ENCODE measurements around the gene PKD1. TPM values are rescaled to one million over a fixed set of nuclear protein-coding genes. Genes with fewer than 3 reads are reported as not detected.

Gene PKD1
- total RNA-seq, 1 donor from 2014 or later = 82.8 TPM

GRCh38 chr16:2172688-2173335 lies 37.1 kb upstream of the PKD1 start:
- no peak for DNase-seq
- no peak for ATAC-seq (ENCODE audit: poor library complexity)
- intact Hi-C loops (cut with DNase I) = no loop called here

DNA sequence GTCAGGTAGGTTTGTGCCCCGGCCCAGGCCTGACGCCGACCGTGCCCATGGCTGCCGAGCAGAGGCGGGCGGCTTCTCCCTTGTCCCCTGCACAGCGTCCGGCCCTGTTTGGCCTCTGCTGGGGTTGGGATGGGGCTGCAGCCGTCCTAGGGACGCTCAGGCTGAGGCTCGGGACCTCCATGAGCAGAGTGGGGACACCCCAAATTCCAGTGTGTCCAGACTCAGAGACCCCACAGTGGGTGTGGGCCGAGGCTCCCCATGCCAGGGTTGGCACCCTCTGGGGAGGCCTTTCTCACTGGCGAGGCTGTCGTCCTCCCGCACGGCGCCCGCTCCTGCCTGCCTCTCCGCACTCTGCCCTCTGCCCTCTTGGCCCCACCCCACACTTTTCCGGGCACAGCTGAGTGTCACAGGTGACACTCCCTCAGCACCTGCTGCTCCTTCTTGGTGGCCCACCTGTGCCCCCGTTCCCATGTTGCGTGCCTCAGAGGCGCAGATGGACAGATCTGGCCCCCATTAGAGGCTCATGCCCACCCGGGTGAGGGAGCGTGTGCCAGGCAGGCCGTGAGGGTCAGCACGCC lies 36.0 kb upstream of the PKD1 start:
- DNase-seq (no peak), ATAC-seq (ENCODE audit: poor library complexity) (no peak)
- intact Hi-C loops (cut with DNase I) = no loop called here

DNA sequence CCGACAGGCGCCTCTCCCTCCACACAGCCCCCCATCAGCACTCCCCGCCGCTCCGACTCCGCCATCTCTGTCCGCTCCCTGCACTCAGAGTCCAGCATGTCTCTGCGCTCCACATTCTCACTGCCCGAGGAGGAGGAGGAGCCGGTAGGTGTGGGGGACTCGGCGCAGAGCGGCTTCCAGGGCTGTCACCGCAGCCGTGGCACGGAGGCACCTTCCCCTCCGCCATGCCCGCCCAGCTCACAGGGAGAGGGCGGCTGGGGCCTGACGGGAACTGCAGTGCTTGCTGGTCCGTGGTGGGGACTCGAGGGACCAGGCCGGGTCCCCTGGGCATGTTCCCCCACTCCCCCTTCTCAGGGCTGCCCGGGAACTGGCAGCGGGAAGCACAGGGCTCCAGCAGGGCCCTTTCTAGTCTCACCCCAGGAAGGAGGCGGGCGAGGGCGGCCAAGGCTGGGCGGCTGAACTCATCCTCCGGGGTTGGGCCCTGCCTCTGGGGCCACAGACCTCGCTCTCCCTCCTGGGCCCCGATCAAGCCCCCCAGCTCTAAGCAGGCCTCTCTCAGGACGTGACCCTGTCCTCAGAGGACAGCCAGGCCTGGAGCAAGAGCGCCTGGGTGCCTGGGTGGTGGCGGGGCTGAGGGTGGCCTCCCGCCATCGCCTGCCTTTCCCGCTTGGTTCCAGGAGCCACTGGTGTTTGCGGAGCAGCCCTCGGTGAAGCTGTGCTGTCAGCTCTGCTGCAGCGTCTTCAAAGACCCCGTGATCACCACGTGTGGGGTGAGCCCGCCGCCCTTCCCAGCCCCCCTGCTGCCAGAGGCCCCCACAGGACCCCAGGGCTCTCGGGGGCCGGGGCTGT lies 35.1 kb upstream of the PKD1 start:
- ATAC-seq (ENCODE audit: poor library complexity) (no peak), DNase-seq (no peak)
- intact Hi-C loops (cut with DNase I) = no loop called here

GRCh38 chr16:2170080-2170479 lies 34.4 kb upstream of the PKD1 start:
- intact Hi-C loops (cut with DNase I) = no loop called here
- ATAC-seq (ENCODE audit: poor library complexity) = peak; percentile 26
- DNase-seq = no peak

DNA sequence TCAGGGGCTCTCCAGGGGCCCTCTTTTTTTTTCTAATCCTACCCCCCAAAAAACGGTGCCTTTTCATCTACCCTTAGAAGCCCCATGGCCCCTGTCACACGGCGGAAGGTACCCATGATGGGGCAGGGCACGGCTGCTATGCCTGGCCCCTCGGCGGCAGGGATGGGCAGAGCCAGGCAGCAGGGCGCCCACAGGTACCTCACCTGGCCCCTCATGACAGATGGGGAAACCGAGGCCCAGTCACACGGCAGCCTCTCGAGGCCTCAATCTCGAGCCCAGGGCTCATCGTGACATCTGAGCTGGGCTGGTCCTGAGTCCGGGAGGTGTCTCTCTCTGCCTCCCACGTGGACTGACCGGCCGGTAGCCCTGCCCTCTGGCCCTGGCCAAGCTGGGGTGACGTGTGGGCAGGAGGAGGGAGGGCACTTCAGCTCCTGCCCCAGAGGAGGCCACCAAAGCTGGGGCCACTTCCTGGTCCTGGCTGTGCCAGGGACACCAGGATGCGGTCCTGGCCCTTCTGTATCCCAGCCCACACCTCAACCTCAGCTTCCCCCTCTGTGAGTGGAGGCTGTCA lies 31.5 kb upstream of the PKD1 start:
- ATAC-seq (ENCODE audit: poor library complexity) (no peak), DNase-seq (no peak)
- intact Hi-C loops (cut with DNase I) = no loop called here

DNA sequence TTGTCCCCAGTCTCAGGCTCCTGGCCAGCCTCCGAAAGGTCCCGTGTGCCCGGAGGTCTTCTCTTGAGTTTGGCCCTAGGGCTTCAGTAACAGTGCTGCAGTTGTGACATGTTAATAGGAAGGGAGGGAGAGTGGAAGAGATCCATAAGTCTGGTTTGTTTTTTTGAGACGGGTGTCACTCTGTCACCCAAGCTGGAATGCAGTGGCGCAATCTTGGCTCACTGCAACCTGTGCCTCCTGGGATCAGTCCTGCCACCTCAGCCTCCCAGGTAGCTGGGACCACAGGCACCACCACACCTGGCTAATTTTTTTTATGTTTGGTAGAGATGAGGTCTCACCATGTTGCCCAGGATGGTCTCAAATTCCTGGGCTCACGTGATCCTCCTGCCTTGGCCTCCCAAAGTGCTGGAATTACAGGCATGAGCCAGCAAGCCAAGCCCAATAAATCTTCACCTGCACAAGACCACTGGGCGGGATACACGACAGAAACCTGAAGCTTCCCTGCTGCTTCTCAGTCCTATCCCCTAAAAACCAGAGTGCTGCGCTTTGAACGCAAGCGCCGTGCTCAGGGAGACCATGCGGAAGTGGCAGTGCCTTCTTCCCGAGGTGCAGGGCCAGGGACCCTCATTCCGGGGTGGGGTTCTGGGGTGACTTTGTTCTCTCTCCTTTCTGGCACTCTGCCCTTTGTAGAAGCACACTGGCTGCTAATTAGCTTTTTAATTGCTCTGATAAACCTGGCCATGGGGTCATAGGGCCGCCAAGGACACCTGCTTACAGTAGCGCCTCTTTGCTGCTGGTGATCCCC lies 30.8 kb upstream of the PKD1 start:
- intact Hi-C loops (cut with DNase I) = no loop called here
- DNase-seq = no peak
- ATAC-seq (ENCODE audit: poor library complexity) = no peak

- no peak for ATAC-seq (ENCODE audit: poor library complexity)
- intact Hi-C loops (cut with DNase I) = no loop called here
Observed at GRCh38 chr16:2165861-2166260, 30.2 kb upstream of the PKD1 start.

DNA sequence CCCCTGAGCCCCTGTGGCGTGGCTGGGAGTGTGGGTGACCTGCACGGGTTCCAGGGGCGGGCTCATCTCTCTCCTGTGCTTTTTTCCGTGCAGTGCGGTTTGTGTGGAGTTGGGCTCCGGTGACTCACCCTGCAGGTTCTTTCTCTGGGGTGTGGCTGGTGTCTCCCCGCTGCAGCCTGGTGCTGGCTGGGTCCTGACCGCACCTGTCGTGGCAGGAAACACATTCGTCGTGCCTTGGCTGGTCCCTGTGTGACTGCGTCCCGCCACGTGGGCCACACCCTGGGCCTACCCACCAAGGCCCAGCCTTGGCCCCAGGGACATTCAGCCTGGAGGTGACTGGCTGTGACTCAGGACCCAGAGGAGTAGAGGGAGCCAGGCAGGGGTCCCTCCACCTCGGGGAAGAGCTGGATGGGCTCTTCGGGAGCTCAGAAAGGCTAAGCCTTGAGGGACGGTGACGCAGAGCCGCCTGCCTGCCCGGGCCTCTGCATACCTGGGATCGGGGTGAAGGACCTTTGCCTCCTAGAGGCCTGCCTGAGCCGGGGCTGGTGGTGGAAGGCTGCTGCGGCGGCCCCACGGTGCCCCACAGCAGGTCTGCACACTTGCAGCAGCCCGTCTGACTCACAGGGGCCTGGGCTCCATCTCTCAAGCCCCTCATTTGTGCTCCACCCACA lies 27.6 kb upstream of the PKD1 start:
- intact Hi-C loops (cut with DNase I) = no loop called here

More at GRCh38 chr16:2165861-2166260, 30.2 kb upstream of the PKD1 start:
- no peak for DNase-seq

GRCh38 chr16:2162676-2163118 lies 27.0 kb upstream of the PKD1 start:
- ATAC-seq (ENCODE audit: poor library complexity) (no peak), DNase-seq (no peak)
- intact Hi-C loops (cut with DNase I) = no loop called here

More for the DNA sequence above, 27.6 kb upstream of the PKD1 start:
- ATAC-seq (ENCODE audit: poor library complexity) (no peak), DNase-seq (no peak)

- intact Hi-C loops (cut with DNase I) = no loop called here
- ATAC-seq (ENCODE audit: poor library complexity) (no peak), DNase-seq (no peak)
Observed at GRCh38 chr16:2161911-2162310, 26.2 kb upstream of the PKD1 start.

- DNase-seq (peak; percentile 77), ATAC-seq (ENCODE audit: poor library complexity) (peak; percentile 62)
- intact Hi-C loops (cut with DNase I) = no loop called here
Observed at GRCh38 chr16:2160915-2161551, 25.3 kb upstream of the PKD1 start.

GRCh38 chr16:2159175-2159838 lies 23.6 kb upstream of the PKD1 start:
- ATAC-seq (ENCODE audit: poor library complexity) = no peak
- intact Hi-C loops (cut with DNase I) = no loop called here
- DNase-seq = peak; percentile 75

DNA sequence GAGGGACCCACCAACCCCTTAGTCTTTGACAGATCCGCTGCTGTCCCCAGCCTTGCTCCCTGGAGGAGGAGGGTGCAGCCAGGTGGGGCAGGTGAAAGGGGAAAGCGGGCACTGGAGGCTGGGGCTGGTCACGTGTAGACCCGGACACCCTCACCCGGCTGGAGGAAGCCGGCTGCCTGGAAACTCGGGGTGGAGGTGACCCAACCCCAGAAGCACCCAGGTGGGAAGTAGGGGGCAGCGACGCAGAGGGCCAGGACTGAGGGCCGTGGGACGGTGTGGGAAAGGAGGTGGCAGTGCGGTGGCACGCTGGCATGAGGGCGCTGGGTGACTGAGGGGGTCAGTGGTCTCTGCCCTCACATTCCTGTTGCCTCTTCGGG lies 22.6 kb upstream of the PKD1 start:
- DNase-seq = no peak
- no peak for ATAC-seq (ENCODE audit: poor library complexity)
- intact Hi-C loops (cut with DNase I) = no loop called here

DNA sequence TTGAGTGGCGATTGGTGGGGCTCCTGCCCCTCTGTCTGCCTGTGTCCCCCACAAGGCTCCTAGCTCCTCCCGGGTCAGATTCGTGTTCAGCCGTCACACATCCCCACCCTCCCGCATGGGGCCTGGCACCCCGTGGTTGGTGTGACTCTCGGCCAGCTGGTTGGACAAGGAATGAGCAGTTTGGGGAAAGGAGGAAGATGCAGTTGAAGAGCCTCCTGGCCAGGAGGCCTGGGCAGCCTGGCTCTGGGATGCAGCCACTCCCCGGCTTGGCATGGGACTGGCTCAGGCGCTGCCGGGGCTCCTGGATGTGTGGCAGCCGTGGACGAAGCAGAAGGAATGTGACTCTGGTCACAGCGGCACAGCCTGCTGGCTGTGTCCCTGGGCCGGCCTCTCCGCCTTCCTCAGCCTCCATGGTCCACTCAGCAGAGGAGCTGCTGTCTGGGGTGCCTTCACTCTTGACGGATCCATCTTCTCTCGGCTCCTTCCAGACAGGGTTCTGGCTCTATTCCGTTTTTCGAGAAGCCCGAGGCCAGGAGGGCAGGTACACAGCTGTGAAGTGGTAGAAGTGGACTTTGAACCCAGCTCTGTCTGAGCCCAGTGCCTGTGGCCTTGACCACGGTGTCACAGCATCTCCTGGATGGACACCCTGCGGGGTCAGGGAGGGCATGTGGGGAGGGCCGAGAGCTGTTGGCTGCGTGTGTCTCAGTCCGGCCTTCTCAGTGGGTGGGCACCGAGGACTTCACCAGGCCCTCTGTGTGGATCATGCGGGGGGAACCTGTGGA lies 22.0 kb upstream of the PKD1 start:
- intact Hi-C loops (cut with DNase I) = no loop called here
- no peak for DNase-seq

GRCh38 chr16:2156849-2157224 lies 21.1 kb upstream of the PKD1 start:
- intact Hi-C loops (cut with DNase I) = no loop called here
- DNase-seq (no peak), ATAC-seq (ENCODE audit: poor library complexity) (no peak)

More for the DNA sequence above, 22.0 kb upstream of the PKD1 start:
- ATAC-seq (ENCODE audit: poor library complexity) = no peak

DNA sequence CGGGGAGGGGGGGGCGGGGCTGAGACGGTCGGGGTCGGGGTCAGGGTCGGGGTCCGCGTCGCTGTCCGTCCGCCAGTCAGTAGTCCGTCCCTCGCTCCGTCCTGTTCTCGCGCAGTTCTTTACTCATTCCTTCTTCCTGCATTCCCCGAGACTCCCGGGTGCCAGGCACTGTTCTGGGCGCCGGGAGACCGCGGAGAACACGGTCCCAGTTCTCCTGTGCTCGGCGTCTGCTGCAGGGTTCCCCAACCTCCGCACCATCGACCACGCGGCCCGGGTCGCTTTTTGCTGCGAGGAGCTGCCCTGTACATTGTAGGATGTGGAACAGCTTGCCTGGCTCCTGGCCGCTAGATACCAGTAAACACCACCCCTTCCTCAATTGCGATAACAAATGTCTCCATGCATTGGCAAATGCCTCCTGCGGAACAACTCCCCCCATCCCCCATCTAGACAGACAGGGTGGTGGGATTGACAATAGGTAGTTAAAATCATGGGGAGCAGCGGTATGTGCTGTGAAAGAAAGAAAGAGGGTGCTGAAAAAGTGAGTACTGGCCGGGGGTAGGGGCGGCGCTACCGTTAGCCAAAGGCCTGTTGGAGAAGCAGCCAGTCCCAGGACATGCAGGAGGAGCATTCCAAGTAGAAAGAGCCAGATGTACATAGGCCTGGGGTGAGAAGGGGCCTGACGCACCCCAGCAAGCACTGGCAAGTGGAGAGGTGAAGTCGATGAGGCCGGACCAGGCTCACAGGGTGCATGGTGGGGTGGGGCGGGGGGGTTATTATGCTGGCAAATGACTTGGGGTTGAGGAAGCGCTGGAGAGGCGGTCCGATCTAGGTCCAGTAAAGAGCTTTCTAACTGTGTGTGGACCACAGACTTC lies 20.5 kb upstream of the PKD1 start:
- intact Hi-C loops (cut with DNase I) = no loop called here
- ATAC-seq (ENCODE audit: poor library complexity) (no peak), DNase-seq (no peak)
